Measurements from ENCODE around the gene MED23. TPM values are rescaled to one million over a fixed set of nuclear protein-coding genes. Genes with fewer than 3 reads are reported as not detected.

MED23 gene
- total RNA-seq, 6 experiments from 2014 or later, result 8.8 to 13.8 (median 11.0) TPM

- Histone ChIP-seq H3K36me3 (peaks cover 6 to 76% (median 24%) of the 10 kb centered on the region in 4 donors), H3K4me3 (no peak overlapping the region), H3K27me3 (no peaks in the 10 kb centered on the region), H3K9me3 (no peaks in the 10 kb centered on the region), H3K4me1 (no peaks in the 10 kb centered on the region), H3K27ac (no peak overlapping the region)
- 68% methylated on average over 4 of the region's 4 CpGs for whole genome bisulfite sequencing (ENCODE audit: insufficient coverage, low coverage, low lambda C conversion rate, missing lambda C conversion rate)
- intact Hi-C loops (cut with DNase I), result no loop called here
- no peak for TF ChIP-seq POLR2A (IDR thresholded peaks at IDR 0.05)
- TF ChIP-seq, protein P1, sequence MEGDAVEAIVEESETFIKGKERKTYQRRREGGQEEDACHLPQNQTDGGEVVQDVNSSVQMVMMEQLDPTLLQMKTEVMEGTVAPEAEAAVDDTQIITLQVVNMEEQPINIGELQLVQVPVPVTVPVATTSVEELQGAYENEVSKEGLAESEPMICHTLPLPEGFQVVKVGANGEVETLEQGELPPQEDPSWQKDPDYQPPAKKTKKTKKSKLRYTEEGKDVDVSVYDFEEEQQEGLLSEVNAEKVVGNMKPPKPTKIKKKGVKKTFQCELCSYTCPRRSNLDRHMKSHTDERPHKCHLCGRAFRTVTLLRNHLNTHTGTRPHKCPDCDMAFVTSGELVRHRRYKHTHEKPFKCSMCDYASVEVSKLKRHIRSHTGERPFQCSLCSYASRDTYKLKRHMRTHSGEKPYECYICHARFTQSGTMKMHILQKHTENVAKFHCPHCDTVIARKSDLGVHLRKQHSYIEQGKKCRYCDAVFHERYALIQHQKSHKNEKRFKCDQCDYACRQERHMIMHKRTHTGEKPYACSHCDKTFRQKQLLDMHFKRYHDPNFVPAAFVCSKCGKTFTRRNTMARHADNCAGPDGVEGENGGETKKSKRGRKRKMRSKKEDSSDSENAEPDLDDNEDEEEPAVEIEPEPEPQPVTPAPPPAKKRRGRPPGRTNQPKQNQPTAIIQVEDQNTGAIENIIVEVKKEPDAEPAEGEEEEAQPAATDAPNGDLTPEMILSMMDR (IDR thresholded peaks at IDR 0.05), result no peak
- peak in 1 of 4 donors; percentile 33 for ATAC-seq
- DNase-seq, result no peak
Observed at GRCh38 chr6:131586543-131586942, 41.5 kb downstream of the MED23 start.

DNA sequence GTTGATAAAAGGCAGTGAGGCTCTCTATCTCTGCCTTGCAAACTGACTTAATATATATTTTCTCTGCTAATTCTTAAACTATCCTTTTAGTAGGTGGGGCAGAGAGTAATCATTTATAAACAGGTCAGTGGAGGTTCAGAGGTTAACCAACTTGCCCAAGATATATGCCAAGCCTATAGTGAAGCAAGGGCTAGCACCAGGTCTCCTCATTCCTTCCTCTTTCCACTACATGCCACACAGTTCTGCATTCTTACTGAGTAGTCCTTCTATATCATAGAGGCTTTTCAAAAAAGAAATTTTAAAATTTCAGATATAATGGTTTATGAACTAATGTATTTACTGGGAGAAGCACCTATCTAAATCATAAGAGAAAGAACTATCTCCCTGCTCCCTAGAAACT, 46.5 kb downstream of the MED23 start:
- Histone ChIP-seq H3K9me3 (no peaks in the 10 kb centered on the region), H3K4me3 (no peak overlapping the region), H3K27me3 (no peaks in the 10 kb centered on the region), H3K4me1 (peaks cover 0 to 28% (median 8%) of the 10 kb centered on the region in 4 donors), H3K36me3 (peaks cover 6 to 87% (median 46%) of the 10 kb centered on the region in 4 donors), H3K27ac (peak overlapping the region in 1 of 3 donors; percentile 29)
- intact Hi-C loops (cut with DNase I), result no loop called here
- TF ChIP-seq, protein P1 (IDR thresholded peaks at IDR 0.05), result no peak
- no peak for TF ChIP-seq POLR2A (IDR thresholded peaks at IDR 0.05)
- DNase-seq (no peak), ATAC-seq (peak; percentile 1 to 29 (median 16))

- intact Hi-C loops (cut with DNase I), result no loop called here
- whole genome bisulfite sequencing (ENCODE audit: insufficient coverage, low coverage, low lambda C conversion rate, missing lambda C conversion rate), result 23% methylated on average over 5 of the region's 5 CpGs
- peak overlapping the region; percentile 24 to 59 (median 49) for H3K4me3 ChIP-seq
- DNase-seq (no peak), ATAC-seq (peak; percentile 14 to 69 (median 43))
- no peaks in the 10 kb centered on the region for H3K27me3 ChIP-seq
- TF ChIP-seq POLR2A (IDR thresholded peaks at IDR 0.05), result peak; percentile 81
- TF ChIP-seq, protein P1 (IDR thresholded peaks at IDR 0.05), result no peak
- no peaks in the 10 kb centered on the region for H3K9me3 ChIP-seq
- H3K4me1 ChIP-seq, result peaks cover 0 to 33% (median 7%) of the 10 kb centered on the region in 4 donors
- H3K36me3 ChIP-seq, result peaks cover 0 to 50% (median 21%) of the 10 kb centered on the region in 4 donors
- H3K27ac ChIP-seq, result peak overlapping the region; percentile 84 to 98 (median 95)
Observed at GRCh38 chr6:131575834-131576478, 52.1 kb downstream of the MED23 start.

- peak overlapping the region; percentile 84 to 98 (median 95) for H3K27ac ChIP-seq
- no peaks in the 10 kb centered on the region for H3K27me3 ChIP-seq
- peaks cover 0 to 37% (median 14%) of the 10 kb centered on the region in 4 donors for H3K36me3 ChIP-seq
- WGBS (ENCODE audit: insufficient coverage, low coverage, low lambda C conversion rate, missing lambda C conversion rate), result 24% methylated on average over 4 of the region's 4 CpGs
- TF ChIP-seq, protein P1 (IDR thresholded peaks at IDR 0.05), result no peak
- no peak for TF ChIP-seq POLR2A (IDR thresholded peaks at IDR 0.05)
- H3K4me3 ChIP-seq, result peak overlapping the region; percentile 24 to 59 (median 49)
- intact Hi-C loops (cut with DNase I), result no loop called here
- DNase-seq (no peak), ATAC-seq (peak; percentile 2 to 31 (median 6))
- H3K4me1 ChIP-seq, result peaks cover 0 to 34% (median 6%) of the 10 kb centered on the region in 4 donors
- no peaks in the 10 kb centered on the region for H3K9me3 ChIP-seq
Observed at GRCh38 chr6:131574686-131575085, 53.4 kb downstream of the MED23 start.
